Thoracic aorta (tissue), 2 donors: Measurements from ENCODE around the gene TEPSIN. TPM values are rescaled to one million over a fixed set of nuclear protein-coding genes. Genes with fewer than 3 reads are reported as not detected.

Source experiments
- ATAC-seq: fragments of 150-250 bp; one replicate; pipeline ENCODE4 v1.8.0; 2017; ENCODE audit warnings: low read depth; ENCODE audit not compliant: insufficient number of reproducible peaks, low FRiP score
- DNase-seq: peaks from one replicate; pipeline ENCODE4 v3.0.0-alpha.2; 2020; ENCODE audit warnings: low spot score
- H3K27ac ChIP-seq, 2 donors: fragments of 200-600 bp; sonication (generic); 1 replicate in 1 of 2; 2 replicates in 1 of 2; pipeline ENCODE4 v1.5.1; 2016; ENCODE audit warnings: mild to moderate bottlenecking in 2 of 2, moderate library complexity in 2 of 2
- H3K27me3 ChIP-seq: fragments of 200-600 bp; sonication (generic); replicated peaks from 2 replicates; pipeline ENCODE4 v1.6.0; 2016; ENCODE audit warnings: mild to moderate bottlenecking; ENCODE audit not compliant: insufficient read depth
- H3K36me3 ChIP-seq: fragments of 200-600 bp; sonication (generic); one replicate; pipeline ENCODE4 v1.5.1; 2016
- H3K4me1 ChIP-seq, 2 donors: fragments of 200-600 bp; sonication (generic); 1 replicate in 1 of 2; 2 replicates in 1 of 2; pipeline versions ENCODE4 v1.5.1 to v1.6.0; 2016; ENCODE audit warnings: low read depth in 2 of 2, mild to moderate bottlenecking in 1 of 2; ENCODE audit not compliant: control insufficient read depth in 1 of 2
- H3K4me3 ChIP-seq: fragments of 200-600 bp; sonication (generic); 2 replicates; pipeline ENCODE4 v1.5.1; 2016; ENCODE audit warnings: mild to moderate bottlenecking
- H3K9me3 ChIP-seq: fragments of 200-600 bp; sonication (generic); 2 replicates; pipeline ENCODE4 v1.5.1; 2016
- total RNA-seq, 2 donors: library from RNA; depleted of rRNA; stranded (reverse); fragments of >200 nt; gene quantifications; one replicate each; pipeline versions ENCODE4 v1.1.0 to v1.2.3, GENCODE V29; 2016
- TF ChIP-seq, protein P1 (sequence below): fragments of 200-600 bp; sonication (generic); IDR thresholded peaks from one replicate; pipeline ENCODE4 v1.5.1; 2019; ENCODE audit warnings: antibody characterized with exemption

TEPSIN gene
- total RNA-seq, 2 donors from 2014 or later, result 52.4 to 70.8 TPM

DNA sequence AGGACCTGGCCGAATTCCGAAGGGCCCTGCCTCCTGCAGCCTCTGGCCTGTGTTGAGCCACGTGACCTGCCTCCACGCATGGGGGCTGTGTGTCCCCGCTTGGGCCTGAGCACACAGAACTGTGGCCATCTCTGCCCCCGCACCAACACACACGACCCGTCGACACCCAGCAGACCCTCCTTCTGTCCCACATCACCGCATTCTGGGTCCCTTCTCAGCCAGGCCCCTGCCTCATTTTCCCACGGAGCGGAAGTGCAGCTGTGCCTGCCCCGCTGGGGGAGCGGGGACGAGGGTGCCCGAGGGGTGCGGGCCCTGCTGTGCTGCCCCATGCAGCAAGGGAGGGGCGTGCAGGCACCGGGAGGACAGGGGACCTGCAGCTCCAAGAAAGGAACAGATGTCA, 18.7 kb upstream of the TEPSIN start:
- no peaks in the 10 kb centered on the region for H3K27me3 ChIP-seq
- H3K9me3 ChIP-seq, result no peaks in the 10 kb centered on the region
- ATAC-seq (no peak), DNase-seq (no peak)
- TF ChIP-seq, protein P1, sequence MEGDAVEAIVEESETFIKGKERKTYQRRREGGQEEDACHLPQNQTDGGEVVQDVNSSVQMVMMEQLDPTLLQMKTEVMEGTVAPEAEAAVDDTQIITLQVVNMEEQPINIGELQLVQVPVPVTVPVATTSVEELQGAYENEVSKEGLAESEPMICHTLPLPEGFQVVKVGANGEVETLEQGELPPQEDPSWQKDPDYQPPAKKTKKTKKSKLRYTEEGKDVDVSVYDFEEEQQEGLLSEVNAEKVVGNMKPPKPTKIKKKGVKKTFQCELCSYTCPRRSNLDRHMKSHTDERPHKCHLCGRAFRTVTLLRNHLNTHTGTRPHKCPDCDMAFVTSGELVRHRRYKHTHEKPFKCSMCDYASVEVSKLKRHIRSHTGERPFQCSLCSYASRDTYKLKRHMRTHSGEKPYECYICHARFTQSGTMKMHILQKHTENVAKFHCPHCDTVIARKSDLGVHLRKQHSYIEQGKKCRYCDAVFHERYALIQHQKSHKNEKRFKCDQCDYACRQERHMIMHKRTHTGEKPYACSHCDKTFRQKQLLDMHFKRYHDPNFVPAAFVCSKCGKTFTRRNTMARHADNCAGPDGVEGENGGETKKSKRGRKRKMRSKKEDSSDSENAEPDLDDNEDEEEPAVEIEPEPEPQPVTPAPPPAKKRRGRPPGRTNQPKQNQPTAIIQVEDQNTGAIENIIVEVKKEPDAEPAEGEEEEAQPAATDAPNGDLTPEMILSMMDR, result no peak
- H3K4me1 ChIP-seq, result peaks cover 0 to 26% of the 10 kb centered on the region in 2 donors
- peaks cover 24% of the 10 kb centered on the region for H3K36me3 ChIP-seq
- no peak overlapping the region for H3K27ac ChIP-seq
- no peak overlapping the region for H3K4me3 ChIP-seq

DNA sequence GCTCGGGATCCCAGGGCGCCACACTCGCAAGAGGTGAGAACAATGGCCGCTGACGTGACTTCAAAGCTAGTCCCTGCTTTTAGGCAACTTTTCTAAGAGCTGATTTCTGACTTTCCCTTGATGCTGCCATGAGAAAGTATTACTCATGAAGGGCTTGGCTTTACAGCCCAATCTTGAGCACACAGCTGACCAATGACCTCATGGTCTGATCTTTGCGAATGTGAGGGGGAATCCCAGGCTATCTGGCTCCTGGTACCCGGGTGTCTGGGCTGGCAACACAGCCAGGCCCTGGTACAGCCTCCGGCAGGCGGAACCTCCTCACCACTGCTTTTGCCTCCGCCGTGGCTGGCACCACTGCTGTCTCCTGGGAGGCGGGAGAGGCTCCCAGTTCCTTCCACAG, 17.8 kb upstream of the TEPSIN start:
- H3K4me1 ChIP-seq, result peaks cover 0 to 26% of the 10 kb centered on the region in 2 donors
- TF ChIP-seq, protein P1, result no peak
- H3K27ac ChIP-seq, result no peak overlapping the region
- peaks cover 29% of the 10 kb centered on the region for H3K36me3 ChIP-seq
- ATAC-seq (no peak), DNase-seq (no peak)
- no peaks in the 10 kb centered on the region for H3K9me3 ChIP-seq
- no peaks in the 10 kb centered on the region for H3K27me3 ChIP-seq
- no peak overlapping the region for H3K4me3 ChIP-seq

DNA sequence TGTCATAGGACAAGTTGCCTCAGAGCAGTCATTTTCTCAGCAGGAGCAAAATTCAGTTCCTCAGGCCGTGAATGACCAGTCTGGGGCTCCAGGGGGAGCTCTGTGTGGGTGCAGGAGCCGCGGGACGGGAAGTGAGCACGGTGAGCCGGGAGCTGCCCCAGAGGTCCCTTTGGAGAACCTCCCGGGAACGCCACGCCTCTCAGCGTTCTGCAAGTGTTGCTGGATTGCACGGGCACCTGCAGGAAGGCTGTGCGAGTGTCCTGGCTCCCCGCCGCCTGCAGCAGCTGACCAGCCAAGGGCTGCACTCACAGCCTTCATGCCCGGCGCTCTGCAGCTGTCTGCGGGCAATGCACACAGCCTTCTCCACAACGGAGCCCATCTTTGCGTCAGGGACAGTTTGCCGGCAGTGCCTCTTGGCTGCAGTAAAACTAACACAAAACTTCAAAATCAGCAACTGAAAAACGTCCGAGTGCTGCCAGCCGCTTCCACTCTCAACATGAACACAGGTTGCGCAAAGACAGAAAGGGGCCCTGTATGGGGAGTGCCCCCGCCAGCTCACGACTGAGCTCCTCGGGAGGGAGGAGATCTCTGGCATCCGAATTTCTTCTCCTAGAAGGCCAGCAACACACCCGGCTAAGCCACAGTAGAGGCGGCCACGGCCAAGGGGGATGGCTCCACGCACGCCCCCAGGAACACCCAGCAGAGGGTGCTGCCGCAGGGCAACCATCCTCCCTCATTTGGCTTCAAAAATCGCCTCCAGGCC, 16.3 kb upstream of the TEPSIN start:
- peak overlapping the region in 1 of 2 donors; percentile 49 for H3K27ac ChIP-seq
- H3K36me3 ChIP-seq, result peaks cover 36% of the 10 kb centered on the region
- TF ChIP-seq, protein P1, result peak; percentile 42
- ATAC-seq (peak; percentile 13), DNase-seq (no peak)
- H3K4me1 ChIP-seq, result peaks cover 0 to 26% of the 10 kb centered on the region in 2 donors
- no peaks in the 10 kb centered on the region for H3K9me3 ChIP-seq
- peak overlapping the region; percentile 41 for H3K4me3 ChIP-seq
- no peaks in the 10 kb centered on the region for H3K27me3 ChIP-seq

DNA sequence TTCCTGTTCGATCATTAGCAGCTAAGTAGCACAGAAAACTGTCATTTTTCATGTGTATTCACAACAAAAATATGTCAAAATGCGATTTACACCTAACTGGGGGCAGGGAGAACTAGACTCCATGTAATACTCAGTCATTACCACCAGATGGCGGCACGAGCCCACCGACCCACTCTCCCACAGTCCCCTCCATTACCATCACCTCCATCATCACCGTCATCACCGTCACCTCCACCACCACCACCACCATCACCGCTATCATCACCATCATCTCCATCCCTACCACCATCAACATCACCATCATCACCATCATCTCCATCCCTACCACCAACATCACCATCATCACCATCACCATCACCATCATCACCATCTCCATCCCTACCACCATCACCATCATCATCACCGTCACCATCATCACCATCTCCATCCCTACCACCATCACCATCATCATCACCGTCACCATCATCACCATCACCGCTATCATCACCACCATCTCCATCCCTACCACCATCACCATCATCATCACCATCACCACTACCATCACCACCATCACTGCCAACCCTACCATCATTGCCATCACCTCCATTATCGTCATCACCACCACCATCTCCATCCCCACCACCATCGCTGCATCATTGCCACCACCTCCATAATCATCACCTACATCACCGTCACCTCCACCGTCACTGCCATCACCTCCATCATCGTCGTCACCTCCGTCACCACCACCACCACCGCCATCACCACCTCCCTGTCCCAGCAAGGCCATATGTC, 14.7 kb upstream of the TEPSIN start:
- TF ChIP-seq, protein P1, result peak; percentile 88
- Histone ChIP-seq H3K4me1 (peaks cover 0 to 26% of the 10 kb centered on the region in 2 donors), H3K9me3 (no peaks in the 10 kb centered on the region), H3K36me3 (peaks cover 23% of the 10 kb centered on the region), H3K27ac (no peak overlapping the region), H3K27me3 (no peaks in the 10 kb centered on the region), H3K4me3 (no peak overlapping the region)
- ATAC-seq, result no peak
- DNase-seq, result no peak

DNA sequence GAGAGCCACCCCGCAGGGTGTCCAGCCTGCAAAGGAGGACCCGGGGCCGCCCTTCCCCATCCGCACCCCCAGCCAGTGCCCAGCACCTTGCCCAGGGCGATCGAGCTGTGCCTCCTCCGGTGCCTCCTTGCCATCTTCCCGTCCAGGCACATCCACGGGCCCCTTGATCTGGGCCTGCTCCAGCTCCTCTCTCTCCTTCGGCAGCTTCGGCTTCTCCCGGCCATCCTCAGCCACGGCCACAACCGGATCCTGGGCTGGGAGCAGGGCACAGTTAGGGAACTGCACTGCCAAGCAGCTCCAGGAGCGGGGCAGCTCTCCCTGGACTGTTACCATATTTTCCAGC, 14.1 kb upstream of the TEPSIN start:
- DNase-seq (no peak), ATAC-seq (no peak)
- Histone ChIP-seq H3K27ac (no peak overlapping the region), H3K4me1 (peaks cover 0 to 26% of the 10 kb centered on the region in 2 donors), H3K27me3 (no peaks in the 10 kb centered on the region), H3K9me3 (no peaks in the 10 kb centered on the region), H3K36me3 (peaks cover 20% of the 10 kb centered on the region), H3K4me3 (no peak overlapping the region)
- TF ChIP-seq, protein P1, result no peak
